Fibroblast of lung (primary cell): ENCODE measurements around the gene TLR6.

Experiments used
- CTCF ChIP-seq, 2 donors: IDR thresholded peaks in 1 of 2; conservative IDR thresholded peaks in 1 of 2; 1 replicate in 1 of 2; 2 replicates in 1 of 2; pipeline ENCODE4 v1.5.1; 2011 to 2012; ENCODE audit warnings: low read length in 2 of 2, control low read depth in 1 of 2, inconsistent platforms in 1 of 2, low read depth in 1 of 2, mild to moderate bottlenecking in 1 of 2
- EZH2 ChIP-seq: IDR thresholded peaks from 2 replicates; pipeline ENCODE4 v1.5.1; 2012; ENCODE audit warnings: low read length, control low read depth, mild to moderate bottlenecking; ENCODE audit errors: missing control alignments

- TF ChIP-seq CTCF (conservative IDR thresholded peaks at IDR 0.05 in 1 of 2, IDR thresholded peaks at IDR 0.05 in 1 of 2; ENCODE audit: low read depth in 1 of 2, low read length in 2 of 2) (no peak), EZH2 (no peak)
These were observed 571 bp downstream of the TLR6 start for GRCh38 chr4:38856046-38856445.
